Uterine smooth muscle cell (primary cell): ENCODE results near the gene TOGARAM1. TPM values are rescaled to one million over a fixed set of nuclear protein-coding genes. Genes with fewer than 3 reads are reported as not detected.

Experiments
- total RNA-seq: library from RNA; depleted of rRNA; stranded (reverse); fragments of >200 nt; gene quantifications from 2 replicates; pipeline ENCODE4 v1.2.3, GENCODE V29; 2014

Gene TOGARAM1, protein sequence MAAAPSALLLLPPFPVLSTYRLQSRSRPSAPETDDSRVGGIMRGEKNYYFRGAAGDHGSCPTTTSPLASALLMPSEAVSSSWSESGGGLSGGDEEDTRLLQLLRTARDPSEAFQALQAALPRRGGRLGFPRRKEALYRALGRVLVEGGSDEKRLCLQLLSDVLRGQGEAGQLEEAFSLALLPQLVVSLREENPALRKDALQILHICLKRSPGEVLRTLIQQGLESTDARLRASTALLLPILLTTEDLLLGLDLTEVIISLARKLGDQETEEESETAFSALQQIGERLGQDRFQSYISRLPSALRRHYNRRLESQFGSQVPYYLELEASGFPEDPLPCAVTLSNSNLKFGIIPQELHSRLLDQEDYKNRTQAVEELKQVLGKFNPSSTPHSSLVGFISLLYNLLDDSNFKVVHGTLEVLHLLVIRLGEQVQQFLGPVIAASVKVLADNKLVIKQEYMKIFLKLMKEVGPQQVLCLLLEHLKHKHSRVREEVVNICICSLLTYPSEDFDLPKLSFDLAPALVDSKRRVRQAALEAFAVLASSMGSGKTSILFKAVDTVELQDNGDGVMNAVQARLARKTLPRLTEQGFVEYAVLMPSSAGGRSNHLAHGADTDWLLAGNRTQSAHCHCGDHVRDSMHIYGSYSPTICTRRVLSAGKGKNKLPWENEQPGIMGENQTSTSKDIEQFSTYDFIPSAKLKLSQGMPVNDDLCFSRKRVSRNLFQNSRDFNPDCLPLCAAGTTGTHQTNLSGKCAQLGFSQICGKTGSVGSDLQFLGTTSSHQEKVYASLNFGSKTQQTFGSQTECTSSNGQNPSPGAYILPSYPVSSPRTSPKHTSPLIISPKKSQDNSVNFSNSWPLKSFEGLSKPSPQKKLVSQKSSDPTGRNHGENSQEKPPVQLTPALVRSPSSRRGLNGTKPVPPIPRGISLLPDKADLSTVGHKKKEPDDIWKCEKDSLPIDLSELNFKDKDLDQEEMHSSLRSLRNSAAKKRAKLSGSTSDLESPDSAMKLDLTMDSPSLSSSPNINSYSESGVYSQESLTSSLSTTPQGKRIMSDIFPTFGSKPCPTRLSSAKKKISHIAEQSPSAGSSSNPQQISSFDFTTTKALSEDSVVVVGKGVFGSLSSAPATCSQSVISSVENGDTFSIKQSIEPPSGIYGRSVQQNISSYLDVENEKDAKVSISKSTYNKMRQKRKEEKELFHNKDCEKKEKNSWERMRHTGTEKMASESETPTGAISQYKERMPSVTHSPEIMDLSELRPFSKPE (N-terminal part only)
- total RNA-seq: 18.9 and 21.5 TPM in 2 replicates

DNA sequence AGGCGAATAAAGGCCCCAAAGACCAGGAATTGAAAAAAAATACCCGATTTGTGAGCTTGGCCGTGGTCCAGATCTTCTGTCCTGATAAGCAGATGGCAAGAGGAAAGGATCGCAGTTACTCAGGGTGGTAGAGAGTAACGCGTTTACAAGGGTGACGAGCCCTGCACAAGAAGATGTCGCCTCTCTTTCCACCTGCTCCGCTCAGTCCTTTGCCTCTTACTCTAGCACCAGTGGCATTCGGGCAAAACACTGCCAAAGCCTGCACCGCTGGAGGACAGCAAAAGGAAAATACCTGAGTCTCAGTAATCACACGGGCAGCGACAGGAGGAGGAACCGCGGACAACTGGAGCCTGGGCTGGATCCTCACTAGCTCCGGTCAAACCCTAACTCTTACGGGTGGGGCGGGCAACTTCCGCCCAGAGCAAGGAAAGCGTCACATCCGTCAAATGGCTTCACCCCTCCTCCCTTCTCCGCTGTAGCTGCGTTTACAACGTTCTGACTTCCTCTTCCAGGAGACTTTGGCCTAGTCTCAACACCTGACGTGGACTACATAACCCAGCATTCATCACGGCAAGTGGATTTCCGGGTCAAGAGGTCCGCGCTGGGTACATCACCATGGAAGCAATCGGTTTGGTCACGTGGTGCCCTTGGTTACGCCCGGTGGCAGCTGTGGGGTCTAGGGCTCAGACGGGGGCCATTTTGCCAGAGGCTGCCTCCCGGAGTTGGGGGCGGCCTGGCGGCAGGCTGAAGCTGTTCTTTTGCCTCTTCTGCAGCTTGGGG is at the start of gene TOGARAM1, which contains the start of gene KLHL28:
TOGARAM1 (plus strand) TSS at position 637 of the 780 bp plus-strand sequence. CDS start 232 bp downstream, outside the sequence.
KLHL28 (minus strand) TSS at position 394 of the 780 bp plus-strand sequence. CDS start 16,019 bp downstream, outside the sequence.

DNA sequence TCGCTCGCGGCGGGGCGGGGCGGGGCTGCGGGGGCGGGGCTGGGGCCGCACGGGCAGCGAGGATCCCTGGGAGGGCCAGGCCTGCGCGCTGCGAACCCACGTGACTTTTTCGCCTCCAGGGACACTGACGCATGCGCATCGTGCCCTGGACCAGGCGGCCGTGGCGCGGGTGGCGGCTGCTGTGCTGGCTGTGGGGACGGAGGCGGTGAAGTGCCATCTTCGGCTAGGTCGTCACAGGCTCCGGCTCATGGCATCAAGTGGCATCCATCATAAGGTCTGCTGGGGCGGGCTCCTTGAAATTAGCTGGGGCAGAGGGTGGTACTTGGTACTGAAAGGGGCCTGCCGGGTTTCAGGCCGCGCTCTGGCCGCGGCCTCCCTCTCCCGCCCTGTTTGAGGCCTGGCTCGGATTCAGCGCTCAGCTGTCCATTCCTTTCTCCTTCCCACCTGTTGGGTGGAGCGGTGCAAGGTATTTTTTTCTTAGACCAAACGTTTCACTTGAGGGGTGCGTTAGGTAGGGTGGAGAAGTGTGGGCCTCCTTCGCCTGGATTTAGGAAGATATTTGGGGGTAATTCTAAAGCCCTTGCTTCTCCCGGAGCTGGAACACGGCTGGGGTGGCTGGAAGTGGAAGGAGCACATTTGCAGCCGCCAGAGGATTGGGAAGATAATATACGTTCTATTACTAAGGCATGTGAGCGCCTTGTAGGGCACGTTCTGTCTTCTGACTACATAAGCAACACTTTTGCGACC is 122.2 kb downstream of the TOGARAM1 start, which contains the start of gene PRPF39:
PRPF39 (plus strand) TSS at position 141 of the 747 bp plus-strand sequence. CDS start 11,124 bp downstream, outside the sequence.

Other genes starting within 250 kb of the TOGARAM1 start
- 7.7 and 13.2 TPM in 2 replicates for gene KLHL28, start 243 bp upstream of the TOGARAM1 start, total RNA-seq
- 31.5 and 42.8 TPM in 2 replicates for gene PRPF39, start 121.9 kb downstream of the TOGARAM1 start, total RNA-seq
- 28.4 and 35.5 TPM in 2 replicates for gene FKBP3, start 172.3 kb downstream of the TOGARAM1 start, total RNA-seq
- gene FANCM, start 173.7 kb downstream of the TOGARAM1 start, total RNA-seq: 6.2 and 12.3 TPM in 2 replicates